Activated naive CD8-positive, alpha-beta T cell treated with anti-CD3 and anti-CD28 coated beads, Interleukin-2, amount 50 U/mL, for 16 hours (primary cell): ENCODE results near the gene SERINC3.
"Not testable (repeated sequence)": the region's sequence is repeated elsewhere in the genome, so short reads cannot be mapped to it uniquely, and the experiment has no call there.

Experiments used
- DNase-seq: peaks from one replicate; pipeline ENCODE4 v3.0.0-alpha.2; 2020; ENCODE audit warnings: low read depth, low spot score

The SERINC3 gene

DNA sequence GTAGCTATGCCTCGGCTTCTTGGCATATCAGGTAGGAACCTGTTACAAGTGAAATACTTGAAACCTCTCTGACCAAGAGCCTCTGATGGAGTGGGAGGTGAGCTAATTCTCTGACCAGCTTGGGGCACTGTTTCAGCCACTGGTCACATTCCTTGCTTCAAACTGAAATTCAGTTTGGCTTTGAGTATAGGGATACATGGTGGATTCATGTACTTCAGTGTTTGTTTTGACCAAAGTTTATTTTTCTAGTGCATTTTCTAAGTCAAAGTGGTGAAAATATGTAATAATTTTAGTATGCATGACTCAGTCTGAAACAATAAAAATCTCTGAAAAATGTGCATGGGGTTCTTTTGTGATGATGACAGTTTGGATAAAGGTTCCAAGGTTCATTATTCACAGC, 27.6 kb downstream of the SERINC3 start:
- no peak for DNase-seq

DNA sequence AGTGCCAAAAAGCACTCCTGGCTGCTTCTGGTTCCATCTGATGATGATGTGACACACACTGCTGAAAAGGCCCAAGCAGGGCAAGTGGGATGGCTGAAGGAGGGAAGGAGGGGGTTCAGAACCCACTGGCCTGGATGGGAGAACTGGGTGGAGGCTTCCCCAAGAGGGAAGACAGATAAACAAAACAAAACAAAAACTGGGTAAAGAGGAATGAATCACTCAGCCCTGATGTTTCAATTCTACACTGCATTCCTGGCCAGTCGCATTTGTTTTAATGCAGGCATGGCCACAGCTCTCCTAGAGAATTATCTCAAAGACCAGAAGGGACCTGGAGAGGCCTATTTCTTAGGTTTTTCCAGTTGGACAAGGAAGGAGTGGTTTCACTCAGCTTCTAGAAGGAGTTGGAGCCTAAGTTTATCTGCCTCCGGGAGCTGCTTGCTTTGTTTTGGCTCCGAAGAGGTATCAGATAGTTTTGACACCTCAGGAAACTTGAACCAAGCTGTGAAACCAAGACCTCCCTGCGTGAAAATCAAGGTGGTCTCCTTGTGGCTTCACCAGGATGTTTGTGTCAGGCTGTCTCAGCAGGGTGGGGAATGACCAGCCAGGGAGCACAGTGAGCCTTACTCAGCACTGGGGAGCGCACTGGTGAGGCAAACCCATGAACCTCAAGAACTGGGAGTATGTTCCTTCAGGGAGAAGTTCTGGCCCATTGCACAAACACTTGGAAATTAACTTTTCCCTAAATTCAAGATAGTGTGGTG, 30.1 kb downstream of the SERINC3 start:
- DNase-seq, result no peak

DNA sequence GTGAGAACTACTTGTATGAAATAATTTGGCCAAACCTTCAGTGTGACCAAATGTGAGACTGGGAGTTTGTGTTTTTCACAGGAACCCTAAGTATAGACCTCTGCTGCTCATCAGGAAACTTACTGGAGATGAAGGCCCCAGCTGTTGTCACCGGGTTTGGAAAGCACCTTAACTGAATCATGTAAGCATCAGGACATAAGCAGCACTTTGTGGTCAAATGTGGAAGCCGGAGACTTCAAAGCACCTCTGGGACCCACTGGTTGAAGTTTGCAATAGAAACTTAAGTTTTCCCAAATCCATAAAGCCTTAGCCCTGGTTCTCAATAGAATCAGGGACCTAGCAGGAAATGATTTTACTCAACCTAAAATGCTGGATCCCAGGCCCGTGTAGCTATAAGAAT, 31.9 kb downstream of the SERINC3 start:
- DNase-seq, result no peak

DNA sequence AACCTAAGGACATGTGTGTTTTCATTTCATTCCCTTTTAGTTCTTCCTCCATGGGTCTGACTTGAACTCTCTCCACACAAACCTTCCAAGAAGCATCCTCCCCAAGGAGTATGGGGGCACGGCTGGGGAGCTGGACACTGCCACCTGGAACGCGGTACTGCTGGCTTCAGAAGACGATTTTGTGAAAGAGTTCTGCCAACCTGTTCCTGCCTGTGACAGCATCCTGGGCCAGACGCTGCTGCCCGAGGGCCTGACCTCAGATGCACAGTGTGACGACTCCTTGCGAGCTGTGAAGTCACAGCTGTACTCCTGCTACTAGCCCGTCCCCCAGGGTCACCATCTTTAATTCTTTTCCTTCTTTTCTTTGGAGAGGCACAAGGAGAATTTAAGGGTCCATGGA, 32.6 kb downstream of the SERINC3 start:
- DNase-seq, result no peak

DNA sequence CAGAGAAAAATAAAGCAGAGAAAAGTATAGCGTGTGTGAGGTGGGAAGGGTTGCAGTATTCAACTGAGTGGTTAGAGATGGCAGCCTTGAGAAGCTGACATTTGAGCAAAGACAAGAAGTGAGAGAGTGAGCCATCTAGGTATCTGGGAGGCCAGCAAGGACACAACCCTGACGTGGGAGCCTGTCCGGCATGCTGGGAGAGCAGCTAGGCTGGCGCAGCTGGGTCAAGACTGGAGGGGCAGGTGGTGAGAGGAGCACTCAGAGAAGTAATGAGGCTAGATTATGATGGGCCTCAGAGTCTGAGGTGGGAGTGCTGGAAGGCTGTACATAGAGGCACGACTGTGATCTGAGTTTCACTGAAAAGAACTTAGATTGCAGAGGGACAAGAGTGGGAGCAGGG, 33.3 kb downstream of the SERINC3 start:
- DNase-seq, result no peak

DNA sequence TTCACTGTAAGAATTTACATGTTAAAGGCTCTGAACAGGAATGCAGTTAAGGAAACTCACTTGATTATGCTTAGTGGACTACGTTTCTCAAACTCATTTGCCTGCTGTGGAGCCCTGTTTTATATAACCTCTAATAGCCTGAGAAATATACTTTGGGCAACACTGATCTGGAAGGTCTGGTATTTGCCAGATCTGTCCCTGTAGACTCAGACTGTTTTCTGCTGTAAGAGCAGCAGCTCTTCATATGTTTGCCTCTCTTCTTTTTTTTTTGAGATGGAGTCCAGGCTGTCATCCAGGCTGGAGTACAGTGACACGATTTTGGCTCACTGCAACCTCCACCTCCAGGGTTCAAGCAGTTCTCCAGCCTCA, 36.1 kb downstream of the SERINC3 start:
- no peak for DNase-seq

DNA sequence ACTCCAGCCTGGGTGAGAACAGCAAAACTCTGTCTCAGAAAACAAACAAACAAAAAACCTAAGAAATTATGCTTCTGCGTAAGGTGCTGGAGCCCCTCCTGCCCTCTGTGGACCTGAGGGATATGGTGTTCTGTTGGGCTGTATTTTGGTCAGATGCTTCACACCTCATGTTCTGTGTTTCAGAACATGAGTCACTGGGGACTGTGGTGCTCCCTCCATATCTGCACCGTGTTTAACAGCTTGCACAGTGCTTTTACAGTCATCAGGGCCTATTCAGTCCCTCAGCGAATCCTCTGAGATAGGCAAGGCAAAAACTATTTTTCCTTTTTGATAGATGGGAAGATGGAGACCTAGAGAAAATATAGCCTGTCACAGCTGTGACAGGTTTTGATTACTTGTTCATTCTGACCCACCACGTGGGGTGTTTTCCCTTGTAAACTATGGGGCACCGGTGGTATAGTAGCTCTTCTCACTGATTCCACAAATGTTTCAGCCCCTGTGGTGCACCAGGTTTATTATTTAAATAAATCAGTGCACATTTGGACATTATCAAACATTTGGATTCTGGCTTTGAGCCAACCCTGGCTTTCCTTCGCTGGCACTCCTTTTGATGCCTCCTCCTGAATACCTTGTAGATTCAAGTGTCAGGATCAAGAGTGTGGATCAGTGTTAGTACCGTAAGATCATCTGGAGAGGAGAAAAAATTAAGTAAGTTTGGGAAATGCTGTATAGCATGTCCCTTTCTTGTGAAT, 36.6 kb downstream of the SERINC3 start:
- no peak for DNase-seq

DNA sequence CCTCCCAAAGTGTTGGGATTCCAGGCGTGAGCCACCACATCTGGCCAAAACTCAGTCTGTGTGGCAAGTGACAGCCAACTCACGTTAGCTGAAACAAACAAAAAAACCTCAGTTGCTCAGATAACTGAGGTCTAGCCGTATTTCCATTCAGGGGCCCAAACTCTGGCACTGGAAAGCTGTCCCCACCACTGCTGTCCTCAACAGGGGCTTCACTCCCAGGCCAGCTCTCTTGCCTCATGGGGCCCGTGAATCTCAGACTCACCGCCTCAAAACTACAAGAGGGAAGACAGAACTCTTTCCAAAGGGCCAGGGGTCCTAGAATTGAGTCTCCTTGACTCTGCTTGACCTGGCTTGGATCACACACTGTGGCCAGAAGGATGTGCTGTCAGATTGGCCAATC, 38.8 kb downstream of the SERINC3 start:
- no peak for DNase-seq

DNA sequence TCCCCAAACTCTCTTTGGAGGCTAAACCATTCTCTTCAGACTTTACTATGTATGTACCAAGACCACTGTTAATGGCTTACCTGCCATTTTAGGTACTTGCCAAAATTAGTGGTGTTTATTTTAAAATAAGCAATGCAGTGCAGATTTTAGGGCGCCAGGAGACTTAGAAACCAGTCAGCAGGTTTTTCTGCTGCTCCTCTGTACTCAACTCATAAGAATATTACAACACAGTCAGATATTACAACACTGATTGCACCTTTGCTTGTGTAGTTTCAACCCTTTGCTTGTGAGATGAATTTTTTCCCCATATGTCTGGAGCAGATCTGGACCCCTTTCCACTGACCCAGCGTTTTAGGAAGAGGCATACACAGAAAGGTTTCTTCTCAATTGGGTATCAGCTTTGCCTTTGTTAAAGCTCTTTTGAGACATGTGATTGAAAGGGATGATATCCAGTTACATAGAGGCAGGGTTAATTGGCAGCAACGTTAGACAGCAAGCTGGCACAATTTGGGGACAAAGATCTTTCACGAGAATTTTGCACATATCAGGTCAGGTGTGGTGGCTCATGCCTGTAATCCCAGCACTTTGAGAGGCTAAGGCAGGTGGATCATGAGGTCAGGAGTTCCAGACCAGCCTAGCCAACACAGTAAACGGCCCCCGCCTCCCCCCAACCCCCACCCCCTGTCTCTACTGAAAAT, 40.0 kb downstream of the SERINC3 start:
- no peak for DNase-seq

DNA sequence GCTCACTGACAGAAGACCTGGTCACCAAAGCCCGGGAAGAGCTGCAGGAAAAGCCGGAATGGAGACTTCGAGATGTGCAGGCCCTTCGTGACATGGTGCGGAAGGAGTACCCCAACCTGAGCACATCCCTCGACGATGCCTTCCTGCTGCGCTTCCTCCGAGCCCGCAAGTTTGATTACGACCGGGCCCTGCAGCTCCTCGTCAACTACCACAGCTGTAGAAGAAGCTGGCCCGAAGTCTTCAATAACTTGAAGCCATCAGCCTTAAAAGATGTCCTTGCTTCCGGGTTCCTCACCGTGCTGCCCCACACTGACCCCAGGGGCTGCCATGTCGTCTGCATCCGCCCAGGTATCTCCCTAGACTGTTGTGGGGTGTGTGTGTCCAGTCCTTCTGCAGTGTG, 41.8 kb downstream of the SERINC3 start:
- no peak for DNase-seq

DNA sequence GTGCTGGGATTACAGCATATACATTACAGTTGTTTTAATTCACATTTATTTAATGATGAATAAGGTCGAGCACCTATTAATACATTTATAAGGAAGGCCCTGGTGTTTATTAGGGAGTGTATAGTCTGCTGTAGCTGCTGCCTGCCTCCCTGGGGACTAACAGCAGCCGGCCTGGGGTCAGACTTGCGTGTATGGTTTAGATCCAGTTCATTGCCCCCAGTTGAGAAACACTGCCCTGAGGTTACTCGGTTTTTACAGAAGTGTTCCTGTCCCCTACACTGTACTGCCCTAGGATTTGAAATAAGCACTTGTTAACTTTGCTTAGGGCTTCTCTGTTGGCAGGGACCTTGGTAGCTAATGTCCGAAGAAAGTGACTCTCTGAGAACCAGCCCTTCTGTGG, 42.2 kb downstream of the SERINC3 start:
- no peak for DNase-seq

DNA sequence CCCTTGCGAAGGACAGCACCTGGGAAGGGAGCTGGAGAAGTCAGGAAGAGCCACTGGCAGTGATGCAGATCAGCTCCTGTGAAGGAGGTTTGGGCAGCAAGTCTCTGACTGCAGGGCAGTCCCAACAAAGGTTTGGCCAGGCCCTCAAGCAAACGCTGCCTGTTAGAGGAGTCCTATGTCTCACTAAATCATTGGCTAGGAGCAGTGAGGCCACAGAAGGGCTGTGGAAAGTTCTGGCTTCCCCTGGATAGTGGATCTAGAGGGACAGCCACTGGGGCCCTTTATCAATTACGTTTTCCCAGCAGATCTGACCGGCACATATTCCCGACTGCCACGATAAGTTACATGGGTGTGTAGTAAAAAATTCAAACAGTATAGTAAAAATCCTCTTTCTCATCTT, 43.7 kb downstream of the SERINC3 start:
- no peak for DNase-seq

DNA sequence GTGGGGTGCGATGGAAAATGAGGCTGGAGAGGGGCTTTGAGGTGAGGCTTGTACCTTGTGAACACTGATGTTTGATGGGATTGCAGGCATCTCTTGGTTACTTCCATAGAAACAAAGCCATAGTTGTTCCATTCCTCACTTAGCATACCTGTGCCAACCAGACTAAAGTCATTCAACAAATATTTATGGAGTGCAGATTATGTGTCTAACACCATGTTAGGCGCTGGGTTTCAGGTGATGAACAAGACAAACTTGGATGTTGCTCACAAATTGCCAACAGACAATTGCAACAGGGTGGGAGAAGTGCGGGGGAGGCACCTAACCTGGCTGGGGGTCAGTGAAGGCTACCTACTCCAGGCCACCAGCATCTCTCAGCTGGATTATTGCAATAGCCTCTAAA, 44.7 kb downstream of the SERINC3 start:
- no peak for DNase-seq

DNA sequence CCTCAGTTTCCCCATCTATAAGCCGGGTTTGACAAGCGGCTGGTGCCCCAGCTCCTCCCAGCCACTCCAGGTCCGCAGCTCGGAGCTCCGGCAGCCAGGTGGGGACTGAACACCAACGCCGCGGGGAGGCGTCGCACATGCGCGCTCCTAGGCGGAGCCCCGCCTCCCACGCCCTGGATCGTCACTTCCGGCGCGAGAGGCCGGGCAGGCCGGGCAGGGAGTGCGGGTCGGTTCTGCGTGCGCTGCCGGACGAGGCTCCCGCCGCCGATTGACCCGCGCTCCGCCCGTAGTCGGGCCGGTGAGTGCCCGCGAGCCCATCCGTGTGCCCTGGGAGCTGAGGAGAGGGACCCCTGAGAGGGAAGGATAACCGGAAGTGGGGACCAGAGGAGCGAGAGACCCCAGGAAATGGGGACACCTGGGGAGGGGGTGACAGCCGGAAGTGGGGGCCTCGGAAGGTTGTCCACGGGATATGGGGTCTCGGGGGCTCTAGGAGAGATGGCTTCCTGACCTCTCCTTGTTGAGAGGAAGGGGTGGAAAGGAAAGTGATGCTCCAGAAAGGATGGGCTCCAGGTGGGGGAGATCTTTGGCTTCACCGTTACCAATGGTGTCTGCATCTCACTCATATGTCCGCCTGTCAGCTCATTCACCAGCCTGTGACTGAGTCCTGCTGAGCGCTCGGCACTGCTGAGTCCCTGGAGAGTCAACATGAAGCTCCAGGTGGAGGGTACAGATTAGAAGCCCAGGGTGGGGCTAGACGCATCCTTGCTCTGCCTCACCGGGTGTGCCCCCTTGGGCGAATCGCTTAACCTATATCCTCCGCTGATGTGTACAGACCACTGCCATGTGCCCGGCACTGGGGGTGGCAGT, 45.9 kb downstream of the SERINC3 start, which contains the start of gene TTPAL:
Gene TTPAL (plus strand): TSS at position 181 of the 867 bp plus-strand sequence. CDS start 4,126 bp downstream, outside the sequence.
- DNase-seq, result peak; percentile 82

DNA sequence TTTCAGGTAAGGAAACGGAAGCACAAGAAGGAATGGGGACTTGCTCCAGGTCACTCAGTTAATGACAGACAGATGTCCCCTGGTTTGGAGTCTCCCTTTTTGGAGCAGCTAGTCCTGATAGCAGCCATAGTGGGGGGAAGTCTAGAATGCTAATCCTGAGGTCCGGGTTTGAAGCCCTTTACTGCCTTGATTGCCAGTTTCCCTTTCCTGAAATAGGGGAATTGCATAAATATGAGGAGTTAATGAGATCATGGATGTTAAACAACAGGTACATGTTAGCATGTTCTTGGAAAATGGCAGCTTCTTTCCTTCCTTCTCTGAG, 46.5 kb downstream of the SERINC3 start:
- DNase-seq, result no peak

DNA sequence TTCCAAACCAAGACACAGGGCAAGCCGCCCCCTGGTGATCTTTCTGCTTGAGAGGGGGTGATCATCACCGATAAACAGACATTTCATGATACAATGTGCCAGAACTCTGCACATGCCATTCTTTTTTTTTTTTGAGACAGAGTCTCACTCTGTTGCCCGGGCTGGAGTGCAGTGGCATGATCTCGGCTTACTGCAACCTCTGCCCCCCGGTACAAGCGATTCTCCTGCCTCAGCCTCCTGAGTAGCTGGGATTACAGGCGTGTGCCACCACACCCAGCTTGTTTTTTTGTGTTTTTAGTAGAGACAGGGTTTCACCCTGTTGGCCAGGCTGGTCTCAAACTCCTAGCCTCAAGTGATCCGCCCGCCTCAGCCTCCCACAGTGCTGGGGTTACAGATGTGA, 49.6 kb downstream of the SERINC3 start:
- not testable (repeated sequence) for DNase-seq

DNA sequence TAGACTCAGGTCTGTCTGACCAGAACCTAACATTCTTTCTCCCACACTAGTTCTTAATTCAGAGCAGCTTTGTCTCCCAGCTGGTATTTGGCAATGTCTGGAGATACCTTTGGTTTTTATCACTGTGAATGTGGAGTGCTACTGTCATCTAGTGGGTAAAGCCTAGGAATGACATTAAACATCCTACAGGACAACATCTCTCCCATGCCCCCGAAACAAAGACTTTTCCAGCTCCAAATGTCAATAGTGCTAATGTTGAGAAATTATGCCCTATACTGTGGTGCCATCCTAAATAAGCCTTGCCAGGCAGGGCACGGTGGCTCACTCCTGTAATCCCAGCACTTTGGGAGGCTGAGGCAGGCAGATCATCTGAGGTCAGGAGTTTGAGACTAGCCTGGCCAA, 50.4 kb downstream of the SERINC3 start:
- no peak for DNase-seq

DNA sequence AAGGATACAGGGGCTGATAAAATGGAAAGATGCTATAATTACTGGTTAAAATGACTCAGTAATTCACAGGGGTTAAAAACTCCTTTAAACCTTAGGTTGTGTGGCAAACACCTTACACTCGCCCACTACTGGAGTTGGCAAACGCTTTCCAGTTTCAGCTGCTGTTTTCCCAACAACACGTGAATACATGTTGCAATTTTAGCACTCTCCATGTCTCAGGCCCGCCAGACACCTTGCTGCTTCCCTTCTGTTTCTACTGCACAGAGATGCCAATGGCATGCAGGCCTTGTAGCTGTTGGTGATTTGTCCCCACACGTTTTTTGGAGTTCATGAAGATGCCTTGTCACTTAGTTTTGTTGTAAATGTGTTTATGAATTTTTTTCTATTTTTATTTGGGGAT, 51.5 kb downstream of the SERINC3 start:
- DNase-seq, result no peak

DNA sequence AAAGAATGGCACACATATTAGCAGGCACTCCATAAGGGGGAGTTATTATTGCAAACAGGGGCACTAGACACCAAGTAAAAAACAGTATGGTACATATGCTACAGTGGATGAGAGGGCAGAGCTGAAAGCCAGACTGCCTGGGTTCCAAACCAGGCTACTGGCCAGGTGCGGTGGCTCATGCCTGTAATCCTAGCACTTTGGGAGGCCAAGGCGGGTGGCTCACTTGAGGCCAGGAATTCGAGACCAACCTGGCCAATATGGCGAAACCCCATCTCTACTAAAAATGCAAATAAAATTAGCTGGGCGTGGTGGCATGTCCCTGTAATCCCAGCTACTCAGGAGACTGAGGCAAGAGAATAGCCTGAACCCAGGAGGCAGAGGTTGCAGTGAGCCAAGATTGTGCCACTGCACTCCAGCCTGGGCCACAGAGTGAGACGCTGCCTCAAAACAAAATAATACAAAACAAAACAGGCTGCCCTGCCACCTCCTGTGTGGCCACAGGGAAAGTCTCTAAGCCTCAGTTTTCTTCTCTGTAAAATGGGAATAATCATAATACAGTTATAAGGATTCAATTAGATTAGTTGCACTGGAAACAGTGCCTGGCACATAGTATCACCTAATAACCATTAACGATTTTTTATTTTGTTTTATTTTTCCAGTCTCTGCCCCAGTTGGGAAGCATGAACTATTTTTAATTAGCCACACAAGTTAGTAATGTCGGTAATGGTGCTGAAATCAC, 53.7 kb downstream of the SERINC3 start:
- DNase-seq, result no peak

DNA sequence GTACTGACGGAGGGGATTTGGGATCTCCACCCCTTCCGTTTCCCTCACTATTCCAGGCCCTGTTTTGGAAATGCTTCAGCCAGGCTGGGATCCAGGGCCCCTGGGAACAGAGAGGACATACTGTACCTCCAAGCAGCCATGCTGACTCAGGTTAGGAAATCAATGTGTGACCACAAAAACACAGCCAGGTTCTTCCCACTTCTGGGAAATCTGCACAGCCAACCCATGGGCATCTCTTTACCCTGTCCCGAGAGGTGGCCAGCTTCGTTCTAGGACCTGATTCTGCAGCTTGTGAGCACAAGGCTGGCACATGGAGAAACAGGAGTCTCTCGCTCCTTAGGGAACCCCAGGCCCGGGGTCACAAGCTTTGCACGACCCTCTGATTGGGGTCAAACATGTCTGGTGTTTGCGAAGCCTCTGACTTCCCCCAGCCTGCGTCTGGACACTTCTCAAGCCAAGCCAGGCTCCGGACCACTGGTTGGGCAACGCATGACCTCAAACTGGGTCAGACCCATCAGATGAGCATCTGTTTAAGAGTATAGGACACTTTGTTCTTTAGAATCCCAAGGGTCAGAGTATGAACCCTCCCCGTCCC, 54.5 kb downstream of the SERINC3 start:
- no peak for DNase-seq
